Urinary bladder (tissue), 4 donors: ENCODE results near the gene TUBB1. TPM values are rescaled to one million over a fixed set of nuclear protein-coding genes. Genes with fewer than 3 reads are reported as not detected.

Source experiments
- DNase-seq: peaks from one replicate; pipeline ENCODE4 v3.0.0-alpha.2; 2015; ENCODE audit errors: extremely low spot score
- H3K27ac ChIP-seq: one replicate; pipeline ENCODE4 v1.5.1; 2013; ENCODE audit warnings: low read depth, mild to moderate bottlenecking, moderate library complexity
- H3K36me3 ChIP-seq: one replicate; pipeline ENCODE4 v1.6.1; 2013; ENCODE audit warnings: mild to moderate bottlenecking, moderate library complexity; ENCODE audit not compliant: insufficient read depth
- H3K4me1 ChIP-seq: one replicate; pipeline ENCODE4 v1.6.1; 2013; ENCODE audit warnings: mild to moderate bottlenecking, moderate library complexity; ENCODE audit not compliant: insufficient read depth
- H3K4me3 ChIP-seq: one replicate; pipeline ENCODE4 v1.5.1; 2013; ENCODE audit warnings: low read depth, low read length
- WGBS: extraction: QIAGEN DNeasy Blood & Tissue Kit; methylation state at CpG from one replicate; pipeline ENCODE4 v1.1.7; 2013; 5-methylcytosine and 5-hydroxymethylcytosine counted together
- polyA plus RNA-seq: library from polyadenylated mRNA; stranded (reverse); fragments of 200-250 nt; gene quantifications from one replicate; pipeline ENCODE4 v1.2.3, GENCODE V29; 2013
- total RNA-seq: library from RNA; depleted of rRNA; stranded (reverse); fragments of >200 nt; gene quantifications from one replicate; pipeline ENCODE4 v1.2.3, GENCODE V29; 2014
- donor health status: healthy with polysubstance abuse.
- donor health status: healthy.

Gene TUBB1
- total and polyA plus RNA-seq, 2 donors, result 0.05 to 0.58 TPM

- no peaks in the 10 kb centered on the region for H3K36me3 ChIP-seq
- DNase-seq, result no peak
- H3K27ac ChIP-seq, result no peak overlapping the region
- WGBS, result 72% methylated on average over 13 of the region's 13 CpGs
- H3K4me1 ChIP-seq, result no peaks in the 10 kb centered on the region
- no peak overlapping the region for H3K4me3 ChIP-seq
These were observed 5.1 kb upstream of the TUBB1 start for GRCh38 chr20:59013959-59014608.

- H3K4me3 ChIP-seq, result no peak overlapping the region
- no peaks in the 10 kb centered on the region for H3K4me1 ChIP-seq
- WGBS, result 83% methylated on average over 17 of the region's 17 CpGs
- H3K36me3 ChIP-seq, result no peaks in the 10 kb centered on the region
- no peak overlapping the region for H3K27ac ChIP-seq
- DNase-seq, result no peak
These were observed 4.4 kb upstream of the TUBB1 start for GRCh38 chr20:59014680-59015389.

DNA sequence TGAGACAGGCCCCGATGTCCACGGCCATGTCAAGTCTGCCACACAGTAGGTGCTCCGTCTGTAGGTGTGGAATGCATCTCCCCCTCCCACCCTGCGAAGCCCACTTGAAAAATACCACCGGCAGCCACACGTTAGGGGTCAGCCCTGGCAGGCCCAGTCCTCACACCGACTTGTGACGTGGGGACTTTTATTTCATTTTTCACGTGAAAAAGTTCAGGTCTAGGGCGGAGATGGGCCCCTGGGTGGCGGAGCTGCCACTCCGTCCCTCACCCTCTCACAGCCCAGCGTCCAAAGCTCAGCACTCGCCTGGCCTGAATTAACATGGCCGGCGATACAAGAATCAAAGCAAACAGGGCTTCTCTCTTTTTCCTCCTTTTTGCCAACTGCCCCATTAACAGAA, 3.8 kb upstream of the TUBB1 start:
- DNase-seq, result no peak
- Histone ChIP-seq H3K27ac (no peak overlapping the region), H3K36me3 (no peaks in the 10 kb centered on the region), H3K4me1 (no peaks in the 10 kb centered on the region), H3K4me3 (no peak overlapping the region)
- 88% methylated on average over 16 of the region's 16 CpGs for WGBS

DNA sequence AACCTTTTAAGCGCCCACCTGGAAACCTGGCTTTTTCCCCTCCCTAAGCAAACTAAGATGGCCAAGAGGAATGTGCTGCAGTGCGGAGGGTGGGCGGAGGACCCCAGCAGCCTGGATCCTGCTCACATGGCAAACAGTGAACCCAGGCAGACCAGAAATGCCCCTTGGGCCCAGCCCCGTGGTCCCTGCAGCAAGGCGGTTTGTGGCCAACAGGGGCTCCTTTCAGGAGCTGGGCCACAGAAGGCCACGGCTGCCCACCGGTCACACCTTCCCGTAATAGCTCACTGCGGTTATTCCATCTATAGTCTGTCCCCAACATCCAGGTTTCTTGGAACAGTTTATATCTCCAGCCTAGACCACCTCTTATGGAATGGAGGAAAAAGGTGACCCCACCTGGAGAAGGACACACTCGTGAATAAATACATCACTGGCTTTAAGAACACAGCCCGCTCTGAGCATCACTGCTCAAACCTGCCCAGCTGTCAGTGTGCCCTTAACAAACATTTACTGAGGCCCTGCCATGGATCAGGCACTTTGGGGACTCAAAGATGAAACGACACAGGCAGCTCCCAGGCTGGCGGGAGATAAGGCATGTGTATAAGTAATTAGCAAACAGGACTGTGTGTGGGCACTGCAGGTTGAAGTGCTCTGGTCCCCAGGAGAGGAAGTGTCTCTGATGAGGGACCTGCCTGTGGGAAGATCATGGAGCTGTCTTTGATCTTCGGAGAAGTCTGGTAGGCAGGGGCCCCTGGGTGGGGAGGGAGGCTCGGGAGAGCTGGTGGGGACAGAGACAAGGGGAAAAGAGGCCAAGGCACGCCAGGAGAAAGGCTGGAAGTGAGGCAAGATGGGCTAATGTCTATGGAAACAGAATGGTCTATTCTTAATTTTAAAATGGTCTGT, 3.2 kb upstream of the TUBB1 start:
- WGBS, result 78% methylated on average over 16 of the region's 16 CpGs

DNA sequence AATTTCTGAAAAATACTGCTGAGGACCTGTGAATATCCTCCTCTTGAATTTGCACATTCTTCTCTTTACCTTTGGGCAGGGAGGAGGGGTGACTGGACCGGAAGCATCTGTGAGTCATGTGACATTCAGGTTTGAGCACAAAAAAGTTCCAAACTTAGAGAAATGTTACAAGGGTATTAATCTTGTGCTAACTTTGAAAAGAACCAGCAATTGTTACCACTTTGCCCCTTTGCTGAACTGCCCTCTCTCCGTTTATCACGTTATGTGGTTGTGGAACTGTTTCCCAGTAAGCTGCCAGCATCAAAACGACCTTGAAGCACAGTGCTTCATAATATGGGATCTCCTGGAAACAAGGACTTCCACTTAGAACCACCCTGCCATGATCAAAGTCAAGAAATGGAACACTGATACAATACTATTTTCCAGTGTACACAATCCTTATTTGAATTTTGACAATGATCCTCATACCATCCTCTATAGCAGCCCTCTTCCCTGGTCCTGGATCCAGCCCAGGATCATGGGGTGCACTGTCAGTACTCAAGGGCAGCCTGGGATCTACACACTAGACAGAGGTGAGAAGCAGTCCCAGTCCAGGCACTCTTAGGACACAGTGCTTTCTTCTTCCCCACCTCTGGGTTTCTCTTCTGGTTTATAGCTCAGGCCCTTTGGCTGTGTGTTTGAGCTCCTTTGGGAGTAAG, 2.3 kb upstream of the TUBB1 start:
- H3K27ac ChIP-seq, result no peak overlapping the region
- H3K4me3 ChIP-seq, result no peak overlapping the region
- 57% methylated on average over 4 of the region's 4 CpGs for WGBS
- H3K36me3 ChIP-seq, result no peaks in the 10 kb centered on the region
- no peaks in the 10 kb centered on the region for H3K4me1 ChIP-seq
- no peak for DNase-seq

More for the DNA sequence above, 3.2 kb upstream of the TUBB1 start:
- Histone ChIP-seq H3K4me1 (no peaks in the 10 kb centered on the region), H3K4me3 (no peak overlapping the region), H3K27ac (no peak overlapping the region), H3K36me3 (no peaks in the 10 kb centered on the region)
- no peak for DNase-seq

GRCh38 chr20:59017493-59018231, 1.6 kb upstream of the TUBB1 start:
- no peaks in the 10 kb centered on the region for H3K4me1 ChIP-seq
- H3K27ac ChIP-seq, result no peak overlapping the region
- H3K4me3 ChIP-seq, result no peak overlapping the region
- 89% methylated on average over 16 of the region's 16 CpGs for WGBS
- no peak for DNase-seq
- no peaks in the 10 kb centered on the region for H3K36me3 ChIP-seq

DNA sequence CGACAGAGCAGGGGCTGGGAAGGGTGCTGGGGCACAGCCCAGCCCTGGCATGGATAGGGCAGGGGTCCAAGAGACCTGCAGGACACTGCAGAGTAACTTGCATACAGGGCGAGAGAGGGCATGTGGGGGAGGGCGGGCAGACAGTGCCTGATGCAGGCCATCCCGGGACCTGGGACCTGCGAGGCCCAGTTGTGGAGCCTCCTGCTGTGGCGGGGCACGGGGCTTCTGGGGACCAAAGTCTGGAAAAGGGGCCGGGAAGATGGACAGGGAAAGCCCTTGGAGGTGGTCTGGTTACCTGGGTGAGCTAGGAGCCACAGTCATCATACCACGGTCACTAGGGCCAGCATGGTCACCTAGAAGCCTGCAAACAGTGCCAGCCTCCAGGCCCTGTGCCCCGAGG, 412 bp upstream of the TUBB1 start:
- Histone ChIP-seq H3K36me3 (no peaks in the 10 kb centered on the region), H3K27ac (no peak overlapping the region), H3K4me3 (no peak overlapping the region), H3K4me1 (no peaks in the 10 kb centered on the region)
- DNase-seq, result no peak
- 93% methylated on average over 10 of the region's 10 CpGs for WGBS

DNA sequence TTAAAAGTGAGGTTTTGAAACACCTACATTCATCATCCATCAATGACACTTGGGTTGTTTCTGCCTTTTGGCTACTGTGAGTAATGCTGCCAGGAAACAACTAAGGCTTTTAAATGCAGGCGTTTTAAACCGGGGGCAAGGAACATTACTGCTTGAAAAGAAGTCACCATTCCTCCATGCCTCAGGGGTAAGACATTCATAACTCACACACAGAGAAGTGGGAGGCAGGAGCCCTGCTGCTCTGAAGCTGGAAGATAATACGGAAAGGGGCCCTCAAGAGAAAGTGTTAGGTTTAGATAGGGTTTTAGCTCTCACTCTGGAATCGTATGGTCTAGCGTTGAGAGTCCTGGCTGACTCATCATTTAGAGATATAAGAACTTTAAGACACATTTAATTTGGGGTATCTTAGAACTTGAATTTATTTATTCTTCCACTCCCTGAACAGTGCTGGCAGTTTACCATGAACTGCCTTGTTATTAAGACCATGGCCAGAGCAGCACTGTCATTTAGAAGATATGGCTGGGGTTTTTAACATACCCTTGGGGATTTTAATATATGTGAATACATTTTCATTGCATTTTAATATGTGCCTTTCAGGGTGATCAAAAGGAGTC, 1.8 kb downstream of the TUBB1 start:
- H3K36me3 ChIP-seq, result peaks cover 2% of the 10 kb centered on the region
- H3K4me1 ChIP-seq, result no peaks in the 10 kb centered on the region
- no peak overlapping the region for H3K27ac ChIP-seq
- DNase-seq, result no peak
- WGBS, result 57% methylated on average over 5 of the region's 5 CpGs
- no peak overlapping the region for H3K4me3 ChIP-seq

GRCh38 chr20:59022754-59023153, 3.5 kb downstream of the TUBB1 start:
- peaks cover 2% of the 10 kb centered on the region for H3K36me3 ChIP-seq
- WGBS, result 91% methylated on average over 15 of the region's 15 CpGs
- H3K27ac ChIP-seq, result no peak overlapping the region
- H3K4me1 ChIP-seq, result no peaks in the 10 kb centered on the region
- H3K4me3 ChIP-seq, result no peak overlapping the region
- no peak for DNase-seq

DNA sequence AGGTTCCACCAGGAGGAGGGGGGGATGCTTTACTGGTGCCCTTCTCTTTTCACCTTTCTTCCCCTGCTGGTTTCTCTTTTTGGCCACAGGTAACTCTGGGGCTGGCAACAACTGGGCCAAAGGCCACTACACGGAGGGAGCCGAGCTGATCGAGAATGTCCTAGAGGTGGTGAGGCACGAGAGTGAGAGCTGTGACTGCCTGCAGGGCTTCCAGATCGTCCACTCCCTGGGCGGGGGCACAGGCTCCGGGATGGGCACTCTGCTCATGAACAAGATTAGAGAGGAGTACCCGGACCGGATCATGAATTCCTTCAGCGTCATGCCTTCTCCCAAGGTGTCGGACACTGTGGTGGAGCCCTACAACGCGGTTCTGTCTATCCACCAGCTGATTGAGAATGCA, 4.4 kb downstream of the TUBB1 start:
- H3K27ac ChIP-seq, result no peak overlapping the region
- no peak overlapping the region for H3K4me3 ChIP-seq
- no peaks in the 10 kb centered on the region for H3K4me1 ChIP-seq
- 95% methylated on average over 13 of the region's 13 CpGs for WGBS
- peaks cover 2% of the 10 kb centered on the region for H3K36me3 ChIP-seq
- no peak for DNase-seq

DNA sequence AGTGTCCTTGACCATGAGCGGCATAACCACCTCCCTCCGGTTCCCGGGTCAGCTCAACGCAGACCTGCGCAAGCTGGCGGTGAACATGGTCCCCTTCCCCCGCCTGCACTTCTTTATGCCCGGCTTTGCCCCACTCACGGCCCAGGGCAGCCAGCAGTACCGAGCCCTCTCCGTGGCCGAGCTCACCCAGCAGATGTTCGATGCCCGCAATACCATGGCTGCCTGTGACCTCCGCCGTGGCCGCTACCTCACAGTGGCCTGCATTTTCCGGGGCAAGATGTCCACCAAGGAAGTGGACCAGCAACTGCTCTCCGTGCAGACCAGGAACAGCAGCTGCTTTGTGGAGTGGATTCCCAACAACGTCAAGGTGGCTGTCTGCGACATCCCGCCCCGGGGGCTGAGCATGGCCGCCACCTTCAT, 4.9 kb downstream of the TUBB1 start:
- H3K36me3 ChIP-seq, result peaks cover 2% of the 10 kb centered on the region
- H3K4me1 ChIP-seq, result no peaks in the 10 kb centered on the region
- DNase-seq, result no peak
- H3K27ac ChIP-seq, result no peak overlapping the region
- WGBS, result 96% methylated on average over 24 of the region's 24 CpGs
- H3K4me3 ChIP-seq, result no peak overlapping the region

DNA sequence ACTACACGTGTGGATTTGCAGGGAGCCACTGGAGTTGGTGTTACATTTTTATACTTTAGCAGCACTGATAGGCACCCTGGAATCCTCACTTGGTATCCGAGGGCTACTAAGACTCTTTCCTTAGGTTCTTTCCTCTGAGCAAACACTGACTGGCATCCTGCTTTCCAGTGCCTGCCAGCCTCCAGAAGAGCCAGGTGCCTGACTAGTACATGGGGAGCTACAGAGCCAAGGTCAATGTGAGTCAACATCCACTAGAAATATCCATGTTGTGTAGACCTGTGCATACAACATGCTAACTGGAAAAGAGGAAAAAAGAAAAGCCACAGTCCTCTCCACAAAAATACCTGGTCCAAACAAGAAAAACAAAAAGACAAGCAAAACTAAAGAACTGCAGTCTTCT, 5.9 kb downstream of the TUBB1 start:
- Histone ChIP-seq H3K4me3 (no peak overlapping the region), H3K36me3 (peaks cover 2% of the 10 kb centered on the region), H3K4me1 (no peaks in the 10 kb centered on the region), H3K27ac (no peak overlapping the region)
- DNase-seq, result no peak
- 62% methylated on average over 2 of the region's 2 CpGs for WGBS
